Parathyroid adenoma (tissue), 2 donors: ENCODE measurements around the gene SATL1.

Experiments used
- H2AFZ ChIP-seq: fragments of 300-600 bp; sonication (generic); one replicate; pipeline ENCODE4 v1.7.0; 2017; ENCODE audit warnings: antibody characterized with exemption, mild to moderate bottlenecking
- H3K27ac ChIP-seq: fragments of 300-600 bp; sonication (generic); one replicate; pipeline ENCODE4 v1.7.0; 2017
- H3K27me3 ChIP-seq: fragments of 300-600 bp; sonication (generic); one replicate; pipeline ENCODE4 v1.7.0; 2017; ENCODE audit warnings: low read length; ENCODE audit not compliant: control insufficient read depth, insufficient read depth
- H3K36me3 ChIP-seq: fragments of 300-600 bp; sonication (generic); one replicate; pipeline ENCODE4 v1.7.0; 2017; ENCODE audit warnings: low read length; ENCODE audit not compliant: control insufficient read depth, insufficient read depth
- H3K4me1 ChIP-seq: fragments of 300-600 bp; sonication (generic); one replicate; pipeline ENCODE4 v1.7.0; 2017; ENCODE audit warnings: control low read depth
- H3K4me2 ChIP-seq: fragments of 300-600 bp; sonication (generic); one replicate; pipeline ENCODE4 v1.7.0; 2017; ENCODE audit warnings: low read length
- H3K4me3 ChIP-seq: fragments of 300-600 bp; sonication (generic); one replicate; pipeline ENCODE4 v1.7.0; 2017; ENCODE audit warnings: low read depth, low read length
- H3K79me2 ChIP-seq: fragments of 300-600 bp; sonication (generic); one replicate; pipeline ENCODE4 v1.7.0; 2017; ENCODE audit warnings: control low read depth
- H3K9ac ChIP-seq: fragments of 300-600 bp; sonication (generic); one replicate; pipeline ENCODE4 v1.7.0; 2017; ENCODE audit warnings: mild to moderate bottlenecking
- H3K9me3 ChIP-seq: fragments of 300-600 bp; sonication (generic); one replicate; pipeline ENCODE4 v1.7.0; 2017; ENCODE audit warnings: low read length; ENCODE audit not compliant: control insufficient read depth
- TF ChIP-seq, protein P1 (sequence below): fragments of 300-600 bp; sonication (generic); IDR thresholded peaks from one replicate; pipeline ENCODE4 v1.7.0; 2017; ENCODE audit warnings: antibody characterized with exemption, mild to moderate bottlenecking
- donor health status: primary hyperparathyroidism.

Gene SATL1

DNA sequence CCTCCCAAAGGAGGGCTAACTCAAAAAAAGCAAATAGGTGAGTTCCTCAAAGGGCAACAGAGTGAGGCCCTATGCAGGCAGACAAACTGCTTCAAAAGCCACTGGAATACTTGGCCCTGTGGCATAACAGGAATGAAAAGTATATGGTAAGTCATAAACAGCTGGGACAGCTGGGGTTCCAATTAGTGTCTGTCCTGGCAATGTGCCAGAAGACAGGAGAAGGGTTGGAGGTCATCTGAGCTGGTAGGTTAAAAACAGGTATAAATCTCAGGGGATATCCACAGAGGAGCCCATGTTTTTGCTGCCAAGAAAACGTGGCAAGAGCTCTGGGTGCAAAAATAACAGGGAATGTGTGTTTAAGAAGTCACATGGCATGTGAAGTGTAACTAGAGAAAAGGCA is 128.3 kb downstream of the SATL1 start:
- no peaks in the 10 kb centered on the region for H3K4me1 ChIP-seq
- TF ChIP-seq, protein P1, sequence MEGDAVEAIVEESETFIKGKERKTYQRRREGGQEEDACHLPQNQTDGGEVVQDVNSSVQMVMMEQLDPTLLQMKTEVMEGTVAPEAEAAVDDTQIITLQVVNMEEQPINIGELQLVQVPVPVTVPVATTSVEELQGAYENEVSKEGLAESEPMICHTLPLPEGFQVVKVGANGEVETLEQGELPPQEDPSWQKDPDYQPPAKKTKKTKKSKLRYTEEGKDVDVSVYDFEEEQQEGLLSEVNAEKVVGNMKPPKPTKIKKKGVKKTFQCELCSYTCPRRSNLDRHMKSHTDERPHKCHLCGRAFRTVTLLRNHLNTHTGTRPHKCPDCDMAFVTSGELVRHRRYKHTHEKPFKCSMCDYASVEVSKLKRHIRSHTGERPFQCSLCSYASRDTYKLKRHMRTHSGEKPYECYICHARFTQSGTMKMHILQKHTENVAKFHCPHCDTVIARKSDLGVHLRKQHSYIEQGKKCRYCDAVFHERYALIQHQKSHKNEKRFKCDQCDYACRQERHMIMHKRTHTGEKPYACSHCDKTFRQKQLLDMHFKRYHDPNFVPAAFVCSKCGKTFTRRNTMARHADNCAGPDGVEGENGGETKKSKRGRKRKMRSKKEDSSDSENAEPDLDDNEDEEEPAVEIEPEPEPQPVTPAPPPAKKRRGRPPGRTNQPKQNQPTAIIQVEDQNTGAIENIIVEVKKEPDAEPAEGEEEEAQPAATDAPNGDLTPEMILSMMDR, result no peak
- no peaks in the 10 kb centered on the region for H3K27me3 ChIP-seq

DNA sequence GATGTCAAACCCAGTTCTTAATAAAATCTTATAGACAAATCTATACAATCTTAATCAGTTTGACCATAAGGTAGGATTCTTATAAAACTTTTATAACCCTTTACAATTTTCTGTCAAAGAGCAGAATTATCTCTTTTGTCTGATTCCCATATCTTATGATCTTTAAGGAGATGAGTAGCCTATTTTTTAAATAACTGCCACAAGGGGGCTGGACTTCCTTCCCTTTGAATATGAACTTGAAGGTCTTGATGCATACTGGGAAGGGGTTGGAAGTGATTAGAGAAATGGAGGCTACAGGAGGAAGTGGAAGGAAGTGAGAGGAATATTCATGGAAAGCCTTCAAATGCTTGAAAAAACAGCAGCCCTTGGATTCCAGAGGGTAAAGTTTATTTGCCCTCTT is 128.8 kb downstream of the SATL1 start:
- Histone ChIP-seq H3K36me3 (no peaks in the 10 kb centered on the region), H3K4me1 (no peaks in the 10 kb centered on the region), H3K27me3 (no peaks in the 10 kb centered on the region), H3K4me2 (no peak overlapping the region), H3K79me2 (no peaks in the 10 kb centered on the region), H2AFZ (no peak overlapping the region), H3K4me3 (no peak overlapping the region), H3K9ac (no peak overlapping the region), H3K27ac (no peak overlapping the region), H3K9me3 (no peaks in the 10 kb centered on the region)
- TF ChIP-seq, protein P1, result no peak

More for the DNA sequence above, 128.3 kb downstream of the SATL1 start:
- H3K36me3 ChIP-seq, result no peaks in the 10 kb centered on the region
- no peaks in the 10 kb centered on the region for H3K79me2 ChIP-seq
- no peak overlapping the region for H3K4me3 ChIP-seq
- no peak overlapping the region for H2AFZ ChIP-seq
- H3K9me3 ChIP-seq, result no peaks in the 10 kb centered on the region
- no peak overlapping the region for H3K27ac ChIP-seq
- H3K4me2 ChIP-seq, result no peak overlapping the region
- no peak overlapping the region for H3K9ac ChIP-seq

DNA sequence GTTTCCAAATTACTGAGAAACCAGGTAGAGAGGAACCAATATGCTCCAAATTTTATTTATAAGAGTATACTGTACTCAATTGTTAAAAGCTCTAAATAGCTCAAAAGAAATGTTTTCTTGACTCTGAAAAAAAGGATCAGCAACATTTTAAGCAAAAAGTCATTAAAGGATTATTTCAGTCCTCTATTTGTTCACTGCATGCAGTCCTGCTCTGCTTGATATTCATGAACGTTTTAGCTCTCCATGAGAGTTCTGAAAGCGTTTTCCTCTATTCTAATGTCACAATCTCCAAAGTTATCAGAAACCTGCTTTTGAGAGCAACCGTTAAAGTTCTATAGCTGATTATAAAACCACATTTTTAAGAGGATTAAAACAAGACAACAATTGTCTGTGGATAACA is 129.4 kb downstream of the SATL1 start:
- TF ChIP-seq, protein P1, result no peak
- H3K9ac ChIP-seq, result no peak overlapping the region
- no peak overlapping the region for H3K27ac ChIP-seq
- H3K4me1 ChIP-seq, result no peaks in the 10 kb centered on the region
- no peaks in the 10 kb centered on the region for H3K27me3 ChIP-seq
- H3K36me3 ChIP-seq, result no peaks in the 10 kb centered on the region
- H3K79me2 ChIP-seq, result no peaks in the 10 kb centered on the region
- H3K9me3 ChIP-seq, result no peaks in the 10 kb centered on the region
- no peak overlapping the region for H2AFZ ChIP-seq
- no peak overlapping the region for H3K4me2 ChIP-seq
- H3K4me3 ChIP-seq, result no peak overlapping the region

GRCh38 chrX:85113746-85114145 is 129.8 kb downstream of the SATL1 start:
- Histone ChIP-seq H3K9ac (no peak overlapping the region), H3K27me3 (no peaks in the 10 kb centered on the region), H3K27ac (no peak overlapping the region), H3K79me2 (no peaks in the 10 kb centered on the region), H3K9me3 (no peaks in the 10 kb centered on the region), H3K4me1 (no peaks in the 10 kb centered on the region), H2AFZ (no peak overlapping the region), H3K36me3 (no peaks in the 10 kb centered on the region), H3K4me2 (no peak overlapping the region), H3K4me3 (no peak overlapping the region)
- TF ChIP-seq, protein P1, result no peak

GRCh38 chrX:85112293-85112692 is 131.3 kb downstream of the SATL1 start:
- Histone ChIP-seq H3K36me3 (no peaks in the 10 kb centered on the region), H3K4me3 (no peak overlapping the region), H3K79me2 (no peaks in the 10 kb centered on the region), H3K4me2 (no peak overlapping the region), H3K9me3 (no peaks in the 10 kb centered on the region), H3K27me3 (no peaks in the 10 kb centered on the region), H3K27ac (no peak overlapping the region), H3K4me1 (no peaks in the 10 kb centered on the region), H3K9ac (no peak overlapping the region), H2AFZ (no peak overlapping the region)
- TF ChIP-seq, protein P1, result no peak
